Vagina (tissue), 2 donors: ENCODE results near the gene AGAP9.
"Not testable (repeated sequence)": the region's sequence is repeated elsewhere in the genome, so short reads cannot be mapped to it uniquely, and the experiment has no call there.

ENCODE experiments used
- POLR2AphosphoS5 ChIP-seq, 2 donors: sonication (generic); formaldehyde crosslinking; IDR thresholded peaks; one replicate each; pipeline ENCODE4 v1.9.0; 2017; ENCODE audit warnings: antibody characterized with exemption in 2 of 2, mild to moderate bottlenecking in 2 of 2, low read depth in 1 of 2; ENCODE audit not compliant: insufficient read depth in 1 of 2
- TF ChIP-seq, protein P1 (sequence below), 3 experiments: fragments of 450-650 bp in 2 of 3; fragments of 200-600 bp in 1 of 3; sonication (generic) in 1 of 3; IDR thresholded peaks; one replicate each; pipeline ENCODE4 v1.5.1; 2017 to 2019; ENCODE audit warnings: antibody characterized with exemption in 3 of 3, mild to moderate bottlenecking in 2 of 3, moderate library complexity in 2 of 3

DNA sequence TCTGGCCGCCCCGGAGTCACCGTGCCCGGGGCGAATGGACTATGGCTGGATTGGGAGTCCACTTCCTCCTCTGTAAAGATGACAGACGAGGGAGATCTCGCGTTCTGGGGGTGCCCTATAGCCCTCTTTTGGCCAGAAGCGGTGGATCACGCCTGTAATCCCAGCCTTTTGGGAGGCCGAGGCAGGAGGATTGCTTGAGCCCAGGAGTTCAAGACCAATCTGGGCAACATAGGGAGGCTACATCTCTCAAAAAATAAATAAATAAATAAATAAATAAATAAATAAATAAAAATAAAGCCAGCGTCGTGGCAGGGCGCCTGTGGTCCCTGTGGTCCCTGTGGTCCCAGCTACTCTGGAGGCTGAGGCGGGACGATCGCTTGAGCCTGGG, 30.4 kb upstream of the AGAP9 start:
- TF ChIP-seq, protein P1, sequence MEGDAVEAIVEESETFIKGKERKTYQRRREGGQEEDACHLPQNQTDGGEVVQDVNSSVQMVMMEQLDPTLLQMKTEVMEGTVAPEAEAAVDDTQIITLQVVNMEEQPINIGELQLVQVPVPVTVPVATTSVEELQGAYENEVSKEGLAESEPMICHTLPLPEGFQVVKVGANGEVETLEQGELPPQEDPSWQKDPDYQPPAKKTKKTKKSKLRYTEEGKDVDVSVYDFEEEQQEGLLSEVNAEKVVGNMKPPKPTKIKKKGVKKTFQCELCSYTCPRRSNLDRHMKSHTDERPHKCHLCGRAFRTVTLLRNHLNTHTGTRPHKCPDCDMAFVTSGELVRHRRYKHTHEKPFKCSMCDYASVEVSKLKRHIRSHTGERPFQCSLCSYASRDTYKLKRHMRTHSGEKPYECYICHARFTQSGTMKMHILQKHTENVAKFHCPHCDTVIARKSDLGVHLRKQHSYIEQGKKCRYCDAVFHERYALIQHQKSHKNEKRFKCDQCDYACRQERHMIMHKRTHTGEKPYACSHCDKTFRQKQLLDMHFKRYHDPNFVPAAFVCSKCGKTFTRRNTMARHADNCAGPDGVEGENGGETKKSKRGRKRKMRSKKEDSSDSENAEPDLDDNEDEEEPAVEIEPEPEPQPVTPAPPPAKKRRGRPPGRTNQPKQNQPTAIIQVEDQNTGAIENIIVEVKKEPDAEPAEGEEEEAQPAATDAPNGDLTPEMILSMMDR (IDR thresholded peaks at IDR 0.05): not testable (repeated sequence)
- not testable (repeated sequence) for TF ChIP-seq POLR2AphosphoS5 (IDR thresholded peaks at IDR 0.05; ENCODE audit: insufficient read depth in 1 of 2, low read depth in 1 of 2)
